GM12891 (cell line): ENCODE results near the gene ITPR3.
A peak's percentile ranks its signal among the peaks of the same experiment; 100 is the strongest.

Experiments
- DNase-seq: peaks from one replicate; pipeline ENCODE4 v3.0.0; 2011; ENCODE audit warnings: low spot score; ENCODE audit not compliant: insufficient read length
- FAIRE-seq: peaks from 2 replicates; lab custom pipeline; 2011; peaks lifted over from hg19 to GRCh38; lab: Jason Lieb, UNC
- PAX5 ChIP-seq: IDR thresholded peaks from 2 replicates; pipeline ENCODE4 v1.6.1; 2011; ENCODE audit warnings: low read length, moderate library complexity, mild to moderate bottlenecking; ENCODE audit not compliant: insufficient read depth, severe bottlenecking
- POLR2A ChIP-seq: IDR thresholded peaks from 2 replicates; pipeline ENCODE4 v1.6.1; 2011; ENCODE audit warnings: low read depth, low read length, control low read depth
- POLR2AphosphoS5 ChIP-seq: IDR thresholded peaks from 2 replicates; pipeline ENCODE4 v1.6.1; 2011; ENCODE audit warnings: low read depth, low read length, control low read depth
- POU2F2 ChIP-seq: IDR thresholded peaks from 2 replicates; pipeline ENCODE4 v1.6.1; 2011; ENCODE audit warnings: low read depth, mild to moderate bottlenecking, control low read depth, low read length, moderate library complexity
- SPI1 ChIP-seq: IDR thresholded peaks from 2 replicates; pipeline ENCODE4 v1.6.1; 2011; ENCODE audit warnings: low read depth, low read length, control low read depth
- TAF1 ChIP-seq: IDR thresholded peaks from 2 replicates; pipeline ENCODE4 v1.6.1; 2011; ENCODE audit warnings: low read depth, low read length, control low read depth

The ITPR3 gene

DNA sequence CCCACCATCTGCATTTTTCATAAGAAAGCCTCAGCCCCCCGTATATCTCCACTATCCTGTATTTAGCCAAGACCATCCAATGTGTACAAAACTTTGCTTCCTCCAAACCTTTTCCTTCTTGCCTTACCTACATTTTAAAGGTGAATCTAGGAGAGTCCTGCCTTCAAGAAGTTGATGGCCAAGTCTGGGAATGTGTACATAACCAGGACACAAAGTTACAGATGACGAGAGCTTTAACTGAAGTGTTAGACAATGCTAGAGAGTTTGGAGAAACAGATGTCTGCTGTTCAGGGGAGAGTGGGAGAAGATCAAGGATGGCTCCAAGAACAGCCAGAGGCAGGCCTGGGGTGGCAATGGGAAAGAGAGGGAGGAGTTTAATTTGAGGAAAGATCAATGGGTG lies 92.7 kb downstream of the ITPR3 start:
- TF ChIP-seq SPI1 = no peak
- DNase-seq = no peak
- FAIRE-seq = no peak

- FAIRE-seq (no peak), DNase-seq (no peak)
- TF ChIP-seq PAX5 = no peak
- no peak for TF ChIP-seq POLR2AphosphoS5
- no peak for TF ChIP-seq TAF1
- TF ChIP-seq POU2F2 = no peak
- no peak for TF ChIP-seq SPI1
- TF ChIP-seq POLR2A = no peak
Observed at GRCh38 chr6:33714385-33715040, 93.4 kb downstream of the ITPR3 start.

DNA sequence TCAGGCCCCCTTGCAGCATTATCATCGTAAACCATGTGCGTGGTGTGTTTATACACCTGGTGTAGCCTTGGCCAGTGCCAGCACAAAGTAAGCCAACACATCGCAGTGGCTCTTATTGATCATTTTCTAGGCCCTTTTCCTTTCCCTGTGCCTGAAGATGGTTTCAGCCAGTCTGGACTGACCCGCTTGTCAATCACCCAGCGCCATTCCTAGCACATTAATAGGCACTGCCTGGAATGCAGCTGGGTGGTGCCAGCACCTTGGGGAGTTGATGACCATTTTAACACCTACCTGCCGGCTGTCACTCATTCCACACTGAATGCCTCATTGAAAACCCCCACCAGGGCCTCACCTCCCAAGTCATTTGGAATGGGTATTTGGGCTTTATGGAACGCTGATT lies 95.3 kb downstream of the ITPR3 start:
- DNase-seq = no peak
- no peak for FAIRE-seq
- TF ChIP-seq SPI1 = no peak
- no peak for TF ChIP-seq POLR2AphosphoS5
- no peak for TF ChIP-seq POU2F2
- TF ChIP-seq PAX5 = no peak
- TF ChIP-seq POLR2A = no peak
- no peak for TF ChIP-seq TAF1

DNA sequence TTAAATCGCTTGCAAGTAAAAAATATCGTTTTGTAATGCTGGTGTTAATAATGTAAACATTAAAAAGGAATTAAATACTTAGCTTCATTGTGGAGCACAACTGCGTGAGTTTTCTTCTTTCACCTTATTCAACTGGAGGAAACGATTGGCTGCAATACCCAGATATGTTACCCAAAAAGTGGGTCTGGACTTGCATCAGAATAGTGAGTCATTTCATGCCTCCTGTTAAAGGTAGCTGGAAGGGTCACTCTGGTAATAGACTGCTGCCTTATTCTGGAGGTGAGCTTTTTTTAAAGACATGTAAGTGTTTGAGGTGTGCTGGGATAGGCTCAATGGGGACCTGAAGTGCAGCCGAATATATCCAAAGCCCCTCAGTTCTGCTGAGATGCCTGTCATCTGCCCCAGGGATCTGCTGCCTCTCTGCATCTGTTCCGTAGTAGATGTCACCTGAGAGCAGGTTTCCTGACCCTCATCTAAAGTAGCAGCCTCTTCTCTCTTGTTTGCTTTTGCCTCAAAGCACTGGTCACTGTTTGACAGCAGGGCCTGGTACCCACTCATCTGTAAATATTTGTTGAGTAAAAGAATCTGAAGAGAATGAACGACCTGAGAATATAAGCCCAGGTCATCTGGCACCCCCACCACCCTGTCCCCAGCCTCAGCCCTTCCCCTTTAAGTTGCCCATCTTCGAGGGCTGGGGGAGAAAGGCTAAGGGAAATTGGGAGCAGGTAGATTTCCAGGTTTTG lies 95.9 kb downstream of the ITPR3 start:
- FAIRE-seq = no peak
- DNase-seq = no peak
- TF ChIP-seq POU2F2 (no peak), SPI1 (no peak), POLR2AphosphoS5 (no peak), POLR2A (no peak)

DNA sequence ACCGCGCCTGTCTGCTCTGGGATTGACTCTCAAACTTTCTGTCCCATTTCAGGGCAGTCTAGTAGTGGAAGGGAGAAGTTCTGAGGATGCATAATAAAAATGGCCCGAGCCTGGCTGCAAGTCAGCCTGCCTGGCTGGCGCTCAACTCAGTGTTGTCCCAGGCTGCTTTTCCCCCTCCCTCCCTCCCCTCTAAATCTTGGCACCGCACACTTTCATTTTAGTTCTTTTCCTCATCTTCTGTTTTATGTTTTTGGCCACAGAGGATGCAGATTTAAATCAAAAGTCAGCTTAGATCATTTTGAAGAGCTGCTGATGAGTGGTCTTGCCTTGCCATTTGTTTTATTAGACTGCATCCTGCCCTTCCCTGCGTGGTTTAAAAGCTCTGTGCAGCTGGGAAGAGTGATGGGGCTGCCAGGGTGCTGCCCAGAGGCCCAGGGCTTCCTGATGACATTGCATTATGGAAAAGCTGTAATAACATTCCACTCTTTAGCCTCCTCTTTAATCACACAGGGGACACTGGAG lies 96.9 kb downstream of the ITPR3 start:
- TF ChIP-seq TAF1 = no peak
- TF ChIP-seq POLR2AphosphoS5 = no peak
- DNase-seq (no peak), FAIRE-seq (no peak)

GRCh38 chr6:33718713-33719112 lies 97.6 kb downstream of the ITPR3 start:
- DNase-seq (no peak), FAIRE-seq (no peak)
- TF ChIP-seq SPI1 = 0 out of 2 replicates have a peak, but pooled peaks have one; percentile 7
- TF ChIP-seq POU2F2 = no peak

GRCh38 chr6:33719326-33719987 lies 98.3 kb downstream of the ITPR3 start:
- FAIRE-seq (no peak), DNase-seq (no peak)

GRCh38 chr6:33720998-33721397 lies 99.9 kb downstream of the ITPR3 start:
- FAIRE-seq = peak; percentile 86
- no peak for DNase-seq
- TF ChIP-seq POLR2A (no peak), POU2F2 (peak; percentile 72; the same call in 1 of the 2 replicates), SPI1 (peak; percentile 64)

More at GRCh38 chr6:33719326-33719987, 98.3 kb downstream of the ITPR3 start:
- TF ChIP-seq POLR2A = no peak
- TF ChIP-seq TAF1 = no peak
- TF ChIP-seq PAX5 = no peak
- no peak for TF ChIP-seq POU2F2
- no peak for TF ChIP-seq POLR2AphosphoS5
- no peak for TF ChIP-seq SPI1

DNA sequence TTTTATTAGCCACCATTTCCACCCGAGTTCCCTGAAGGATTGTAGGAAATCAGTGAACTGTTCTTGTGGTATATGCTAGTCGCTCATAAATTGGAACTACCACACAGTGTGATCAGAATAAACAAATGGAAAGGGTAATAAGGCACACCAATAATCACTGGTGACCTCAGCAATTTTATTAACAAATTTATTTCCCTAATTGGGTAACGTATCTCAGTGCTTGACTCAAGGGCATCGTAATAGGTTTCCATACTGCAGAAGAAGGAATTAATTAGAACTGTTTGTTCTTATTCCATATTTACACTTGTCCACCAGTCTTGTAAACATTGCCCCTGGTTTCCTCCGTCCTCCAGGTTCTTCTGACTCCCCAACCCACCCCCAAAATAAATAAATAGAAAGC lies 100.4 kb downstream of the ITPR3 start:
- DNase-seq = no peak
- FAIRE-seq = peak; percentile 43
- TF ChIP-seq POLR2AphosphoS5 (no peak), PAX5 (no peak), POU2F2 (no peak), TAF1 (no peak), SPI1 (no peak), POLR2A (no peak)

DNA sequence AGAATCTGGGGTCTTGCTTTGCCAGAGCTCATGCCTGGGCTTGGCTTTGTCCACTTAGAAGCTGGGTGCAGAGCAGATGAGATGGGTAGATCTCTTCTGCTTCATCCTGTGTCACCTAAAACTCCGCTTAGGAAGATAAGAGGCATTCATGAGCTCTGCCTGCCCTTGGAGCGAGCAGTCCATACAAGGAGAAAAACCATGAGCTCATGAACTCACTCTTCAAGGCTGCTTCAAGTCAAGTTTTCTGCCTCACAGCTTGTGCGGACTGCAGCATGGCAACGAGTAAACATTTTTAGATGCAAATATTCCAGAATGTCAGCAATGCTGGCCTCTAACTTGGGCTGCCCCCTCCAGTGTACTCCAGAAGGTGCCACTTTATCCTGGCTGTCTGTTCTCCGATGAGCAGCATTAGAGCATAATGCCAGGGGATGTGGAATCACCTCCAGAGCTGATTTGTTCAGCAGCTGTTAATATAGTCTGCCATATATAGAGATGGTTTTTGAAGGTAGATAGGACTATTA lies 101.0 kb downstream of the ITPR3 start:
- TF ChIP-seq SPI1 (no peak), PAX5 (no peak), POU2F2 (no peak), POLR2A (no peak), POLR2AphosphoS5 (no peak)
- DNase-seq (no peak), FAIRE-seq (peak; percentile 26)
